ENCODE measurements around the gene GATA1.
A peak's percentile ranks its signal among the peaks of the same experiment; 100 is the strongest.

The GATA1 gene

GRCh38 chrX:48786341-48786800, at the start of gene GATA1:
Gene GATA1 (plus strand): TSS chrX:48786590. CDS start chrX:48791110, 4,520 bp downstream.
- FAIRE-seq = no peak

- FAIRE-seq = no peak
Measured at GRCh38 chrX:48736878-48737212, 49.5 kb upstream of the GATA1 start.

- peak; percentile 98 for FAIRE-seq
Measured at GRCh38 chrX:48737213-48737938, 49.0 kb upstream of the GATA1 start.

GRCh38 chrX:48737940-48738339, 48.5 kb upstream of the GATA1 start:
- FAIRE-seq = no peak

GRCh38 chrX:48741834-48742233, 44.6 kb upstream of the GATA1 start:
- no peak for FAIRE-seq

- FAIRE-seq = no peak
Measured at GRCh38 chrX:48745222-48745621, 41.2 kb upstream of the GATA1 start.

- no peak for FAIRE-seq
Measured at GRCh38 chrX:48747415-48748016, 38.9 kb upstream of the GATA1 start.

- FAIRE-seq = no peak
Measured at GRCh38 chrX:48749182-48749581, 37.2 kb upstream of the GATA1 start.

GRCh38 chrX:48751343-48751742, 35.0 kb upstream of the GATA1 start:
- FAIRE-seq = no peak

GRCh38 chrX:48752498-48752897, 33.9 kb upstream of the GATA1 start:
- FAIRE-seq = no peak

- FAIRE-seq = no peak
Measured at GRCh38 chrX:48753708-48754228, 32.6 kb upstream of the GATA1 start.

- no peak for FAIRE-seq
Measured at GRCh38 chrX:48754238-48754637, 32.2 kb upstream of the GATA1 start.

- no peak for FAIRE-seq
Measured at GRCh38 chrX:48761674-48762471, 24.5 kb upstream of the GATA1 start, which contains the start of gene GLOD5. Gene GLOD5 (plus strand): TSS chrX:48761747. CDS start chrX:48761791, 44 bp downstream.

GRCh38 chrX:48769230-48769629, 17.2 kb upstream of the GATA1 start:
- FAIRE-seq = no peak

- no peak for FAIRE-seq
Measured at GRCh38 chrX:48770296-48770695, 16.1 kb upstream of the GATA1 start.

- FAIRE-seq = no peak
Measured at GRCh38 chrX:48772602-48773001, 13.8 kb upstream of the GATA1 start.

GRCh38 chrX:48776818-48777439, 9.5 kb upstream of the GATA1 start:
- FAIRE-seq = no peak

GRCh38 chrX:48779399-48779798, 7.0 kb upstream of the GATA1 start:
- no peak for FAIRE-seq

GRCh38 chrX:48781705-48782104, 4.7 kb upstream of the GATA1 start:
- FAIRE-seq = no peak

- no peak for FAIRE-seq
Measured at GRCh38 chrX:48782216-48782615, 4.2 kb upstream of the GATA1 start.

- no peak for FAIRE-seq
Measured at GRCh38 chrX:48782795-48783194, 3.6 kb upstream of the GATA1 start.

GRCh38 chrX:48784726-48785125, 1.7 kb upstream of the GATA1 start:
- FAIRE-seq = no peak

- no peak for FAIRE-seq
Measured at GRCh38 chrX:48785186-48785539, 1.2 kb upstream of the GATA1 start.

Data from G401.6 (cell line).